ENCODE measurements around the gene SELENOW. TPM values are rescaled to one million over a fixed set of nuclear protein-coding genes. Genes with fewer than 3 reads are reported as not detected.

Gene SELENOW
- total RNA-seq, 3 donors from 2014 or later (not counting 1 experiment from before 2014, with no cell fraction given) = 90.5 to 104 (median 97.2) TPM

DNA sequence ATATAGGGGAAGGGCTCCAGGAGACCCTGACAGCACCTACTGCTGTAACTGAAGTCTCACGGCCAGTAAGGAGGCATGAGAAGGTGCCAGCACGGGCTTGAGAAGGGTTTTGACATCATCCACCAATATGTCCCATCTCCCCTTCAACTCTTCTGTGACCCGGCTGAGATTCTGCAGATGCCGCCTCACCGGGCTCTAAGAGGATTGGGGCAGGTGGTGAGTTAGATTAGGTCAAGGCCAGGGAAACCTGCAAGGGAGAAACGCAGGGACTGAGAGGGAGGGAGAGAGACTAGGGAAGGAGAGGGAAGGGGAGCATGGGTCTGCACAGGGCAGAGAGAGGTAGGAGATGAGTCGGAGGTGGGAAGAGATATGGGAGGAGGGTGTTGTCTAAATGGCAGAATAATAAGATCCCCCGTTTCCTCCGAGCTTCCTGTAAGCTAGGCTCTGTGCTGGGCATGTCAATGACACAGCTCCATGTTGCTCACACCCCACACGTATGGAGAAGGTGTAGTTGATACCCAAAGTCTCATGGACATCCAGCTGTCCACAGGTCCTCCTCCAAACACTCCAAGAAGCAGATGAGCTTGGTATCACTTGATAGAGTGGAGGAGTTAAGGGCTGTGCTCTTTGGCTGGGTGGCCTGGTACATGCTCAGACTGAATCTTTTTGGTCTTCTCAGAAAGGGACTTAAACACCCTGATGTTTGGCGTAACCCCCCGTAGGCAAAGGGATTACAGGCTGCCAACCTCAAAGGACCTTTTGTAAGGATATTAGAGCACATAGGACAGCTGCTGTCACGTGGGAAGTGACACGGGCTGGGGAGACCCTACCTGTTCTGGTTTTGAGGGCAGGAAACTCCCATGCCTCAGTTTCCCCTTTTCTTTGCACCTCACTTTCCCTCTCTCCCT, 19.7 kb downstream of the SELENOW start:
- Histone ChIP-seq H3K4me1 (ENCODE audit: control insufficient read depth, insufficient read depth, low read length) (no peaks in the 10 kb centered on the region), H3K27ac (ENCODE audit: low read length) (no peak overlapping the region), H3K27me3 (ENCODE audit: control insufficient read depth, insufficient read depth, low read length) (no peaks in the 10 kb centered on the region), H3K9me3 (ENCODE audit: control insufficient read depth, insufficient read depth, low read length) (peaks cover 7% of the 10 kb centered on the region), H3K36me3 (ENCODE audit: control insufficient read depth, insufficient read depth, low read length) (no peaks in the 10 kb centered on the region), H3K4me3 (ENCODE audit: low read length) (no peak overlapping the region)
- Mint-ChIP-seq H3K27ac (no peak overlapping the region), H3K9me3 (peaks cover 0 to 3% of the 10 kb centered on the region in 2 donors), H3K4me1 (no peaks in the 10 kb centered on the region), H3K27me3 (ENCODE audit: low read depth in 2 of 2) (no peaks in the 10 kb centered on the region), H3K36me3 (no peaks in the 10 kb centered on the region), H3K4me3 (no peak overlapping the region)
- DNase-seq = no peak
- ATAC-seq = peak in 1 of 3 donors; percentile 21
- intact Hi-C loops (cut with micrococcal nuclease) = no loop called here
- TF ChIP-seq, protein P1, sequence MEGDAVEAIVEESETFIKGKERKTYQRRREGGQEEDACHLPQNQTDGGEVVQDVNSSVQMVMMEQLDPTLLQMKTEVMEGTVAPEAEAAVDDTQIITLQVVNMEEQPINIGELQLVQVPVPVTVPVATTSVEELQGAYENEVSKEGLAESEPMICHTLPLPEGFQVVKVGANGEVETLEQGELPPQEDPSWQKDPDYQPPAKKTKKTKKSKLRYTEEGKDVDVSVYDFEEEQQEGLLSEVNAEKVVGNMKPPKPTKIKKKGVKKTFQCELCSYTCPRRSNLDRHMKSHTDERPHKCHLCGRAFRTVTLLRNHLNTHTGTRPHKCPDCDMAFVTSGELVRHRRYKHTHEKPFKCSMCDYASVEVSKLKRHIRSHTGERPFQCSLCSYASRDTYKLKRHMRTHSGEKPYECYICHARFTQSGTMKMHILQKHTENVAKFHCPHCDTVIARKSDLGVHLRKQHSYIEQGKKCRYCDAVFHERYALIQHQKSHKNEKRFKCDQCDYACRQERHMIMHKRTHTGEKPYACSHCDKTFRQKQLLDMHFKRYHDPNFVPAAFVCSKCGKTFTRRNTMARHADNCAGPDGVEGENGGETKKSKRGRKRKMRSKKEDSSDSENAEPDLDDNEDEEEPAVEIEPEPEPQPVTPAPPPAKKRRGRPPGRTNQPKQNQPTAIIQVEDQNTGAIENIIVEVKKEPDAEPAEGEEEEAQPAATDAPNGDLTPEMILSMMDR (IDR thresholded peaks at IDR 0.05) = no peak
- WGBS (ENCODE audit: insufficient coverage) = 64% methylated on average over 13 of the region's 14 CpGs

DNA sequence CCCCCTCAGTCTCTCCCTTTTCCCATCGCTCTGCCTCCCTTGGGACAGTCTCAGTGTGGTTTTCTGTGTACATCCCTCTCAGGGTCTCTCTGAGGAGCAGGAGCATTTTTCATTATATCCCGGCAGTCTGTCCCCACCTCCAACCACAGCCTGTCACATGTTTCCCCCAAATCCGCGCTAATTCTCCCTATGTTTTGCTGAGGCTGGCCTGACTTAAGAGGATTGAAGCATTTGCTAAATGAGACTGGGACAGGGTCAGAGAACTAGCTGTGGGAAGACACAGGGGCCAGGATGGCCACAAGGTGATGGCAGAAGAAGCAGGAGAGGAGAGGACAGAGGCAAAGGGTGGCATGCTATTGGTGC, 20.4 kb downstream of the SELENOW start:
- Mint-ChIP-seq H3K36me3 (no peaks in the 10 kb centered on the region), H3K4me1 (no peaks in the 10 kb centered on the region), H3K27ac (no peak overlapping the region), H3K9me3 (peaks cover 0 to 3% of the 10 kb centered on the region in 2 donors), H3K4me3 (no peak overlapping the region), H3K27me3 (ENCODE audit: low read depth in 2 of 2) (no peaks in the 10 kb centered on the region)
- intact Hi-C loops (cut with micrococcal nuclease) = no loop called here
- peaks cover 7% of the 10 kb centered on the region for H3K9me3 ChIP-seq (ENCODE audit: control insufficient read depth, insufficient read depth, low read length)
- ATAC-seq = no peak
- H3K4me3 ChIP-seq (ENCODE audit: low read length) = no peak overlapping the region
- H3K4me1 ChIP-seq (ENCODE audit: control insufficient read depth, insufficient read depth, low read length) = no peaks in the 10 kb centered on the region
- WGBS (ENCODE audit: insufficient coverage) = 76% methylated on average over 4 of the region's 4 CpGs
- no peaks in the 10 kb centered on the region for H3K36me3 ChIP-seq (ENCODE audit: control insufficient read depth, insufficient read depth, low read length)
- no peak for DNase-seq
- no peak overlapping the region for H3K27ac ChIP-seq (ENCODE audit: low read length)
- TF ChIP-seq, protein P1 (IDR thresholded peaks at IDR 0.05) = no peak
- no peaks in the 10 kb centered on the region for H3K27me3 ChIP-seq (ENCODE audit: control insufficient read depth, insufficient read depth, low read length)

DNA sequence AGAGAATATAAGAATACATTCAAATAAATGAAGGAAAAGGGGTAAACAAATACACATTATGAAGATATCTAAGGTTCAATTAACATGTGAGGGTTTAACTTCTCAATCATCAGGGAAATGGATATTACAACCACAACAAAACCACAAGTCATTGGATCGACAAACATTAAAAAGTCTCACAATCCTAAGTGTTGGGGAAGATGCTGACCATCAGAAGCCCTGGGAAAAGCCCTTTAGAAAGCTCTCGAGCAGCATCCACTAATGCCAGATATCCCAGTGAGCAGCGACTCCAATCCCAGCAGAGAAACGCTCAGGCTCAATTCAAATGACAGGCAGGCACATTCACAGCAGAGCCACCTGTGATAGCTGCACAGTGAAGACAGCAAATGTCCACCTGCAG, 22.8 kb downstream of the SELENOW start:
- DNase-seq = no peak
- Histone ChIP-seq H3K4me3 (ENCODE audit: low read length) (no peak overlapping the region), H3K4me1 (ENCODE audit: control insufficient read depth, insufficient read depth, low read length) (no peaks in the 10 kb centered on the region), H3K27me3 (ENCODE audit: control insufficient read depth, insufficient read depth, low read length) (no peaks in the 10 kb centered on the region), H3K27ac (ENCODE audit: low read length) (no peak overlapping the region), H3K36me3 (ENCODE audit: control insufficient read depth, insufficient read depth, low read length) (no peaks in the 10 kb centered on the region), H3K9me3 (ENCODE audit: control insufficient read depth, insufficient read depth, low read length) (peaks cover 7% of the 10 kb centered on the region)
- Mint-ChIP-seq H3K4me3 (no peak overlapping the region), H3K27me3 (ENCODE audit: low read depth in 2 of 2) (no peaks in the 10 kb centered on the region), H3K4me1 (no peaks in the 10 kb centered on the region), H3K9me3 (peaks cover 0 to 3% of the 10 kb centered on the region in 2 donors), H3K27ac (no peak overlapping the region), H3K36me3 (no peaks in the 10 kb centered on the region)
- WGBS (ENCODE audit: insufficient coverage) = 95% methylated on average over 4 of the region's 4 CpGs
- intact Hi-C loops (cut with micrococcal nuclease) = no loop called here
- ATAC-seq = no peak
- TF ChIP-seq, protein P1 (IDR thresholded peaks at IDR 0.05) = no peak
